GM23248 (cell line): Measurements from ENCODE around the gene REPIN1.

ENCODE experiments used
- EZH2 ChIP-seq: fragments of 200-600 bp; sonication (generic); IDR thresholded peaks from 2 replicates; pipeline ENCODE4 v1.6.1; 2018; ENCODE audit warnings: antibody characterized with exemption, mild to moderate bottlenecking; ENCODE audit not compliant: insufficient read depth, poor library complexity, severe bottlenecking
- EZH2phosphoT487 ChIP-seq: fragments of 200-600 bp; sonication (generic); IDR thresholded peaks from 2 replicates; pipeline ENCODE4 v1.6.1; 2018; ENCODE audit warnings: antibody characterized with exemption, moderate library complexity, mild to moderate bottlenecking, low read depth; ENCODE audit not compliant: insufficient read depth

GRCh38 chr7:150365194-150365593 lies 3.4 kb upstream of the REPIN1 start:
- TF ChIP-seq EZH2 (no peak), EZH2phosphoT487 (no peak)
